GM21529 (cell line): ENCODE results near the gene ARPP19.
A peak's percentile ranks its signal among the peaks of the same experiment; 100 is the strongest.
"Not testable (repeated sequence)": the region's sequence is repeated elsewhere in the genome, so short reads cannot be mapped to it uniquely, and the experiment has no call there.

Source experiments
- ATAC-seq: cut with Tn5 transposase; IDR thresholded peaks from one replicate; pipeline ENCODE4 v1.9.1; 2021; ENCODE audit not compliant: unreplicated experiment

Gene ARPP19

DNA sequence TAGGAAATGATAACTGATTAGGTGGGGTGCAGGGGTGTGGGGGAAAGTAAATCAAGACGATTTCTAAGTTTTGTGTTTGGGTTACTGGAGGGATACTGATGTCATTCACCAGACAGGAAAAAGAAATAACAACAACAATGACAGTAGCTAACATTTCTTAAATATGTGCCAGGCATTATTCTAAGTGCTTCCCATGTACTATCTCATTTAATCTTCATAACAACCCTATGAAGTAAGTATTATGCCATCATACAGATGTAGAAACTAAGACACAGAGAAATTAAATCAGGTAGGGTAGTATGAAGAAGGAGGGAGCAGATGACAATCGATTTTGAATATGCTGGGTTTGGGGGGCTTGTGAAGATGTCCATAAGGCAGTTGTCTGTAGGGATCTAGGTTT lies 53.5 kb downstream of the ARPP19 start:
- ATAC-seq = no peak

DNA sequence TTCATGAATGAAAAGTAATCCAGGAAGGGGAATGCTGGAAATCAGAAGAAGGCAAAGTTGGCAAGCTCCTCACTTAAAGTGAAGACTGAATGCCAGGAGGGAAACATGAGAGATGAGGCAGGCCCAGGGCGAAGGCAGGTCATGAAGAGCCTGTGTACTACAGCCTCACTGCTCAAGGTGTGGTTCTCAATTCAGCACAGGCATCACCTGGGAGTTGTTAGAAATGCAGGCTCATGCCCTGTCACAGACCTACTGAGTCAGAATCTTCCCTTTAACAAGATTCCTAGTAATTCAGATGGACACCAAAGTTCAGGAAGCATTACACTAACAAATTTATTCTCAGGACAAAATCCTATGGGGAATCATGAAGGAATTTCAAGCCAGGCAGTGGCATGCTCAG lies 54.3 kb downstream of the ARPP19 start:
- no peak for ATAC-seq

DNA sequence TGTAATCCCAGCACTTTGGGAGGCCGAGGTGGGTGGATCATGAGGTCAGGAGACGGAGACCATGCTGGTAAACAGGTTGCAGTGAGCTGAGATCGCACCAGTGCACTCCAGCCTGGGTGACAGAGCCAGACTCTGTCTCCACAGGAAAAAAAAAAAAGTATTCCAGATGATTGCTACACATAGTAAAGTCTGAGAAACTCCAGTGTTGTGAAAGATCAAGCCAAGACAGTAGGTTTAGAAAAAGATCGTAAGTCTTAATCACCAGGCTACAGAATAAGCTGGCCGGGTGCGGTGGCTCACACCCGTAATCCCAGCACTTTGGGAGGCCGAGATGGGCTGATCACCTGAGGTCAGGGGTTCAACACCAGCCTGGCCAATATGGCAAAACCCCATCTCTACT lies 56.0 kb downstream of the ARPP19 start:
- not testable (repeated sequence) for ATAC-seq

DNA sequence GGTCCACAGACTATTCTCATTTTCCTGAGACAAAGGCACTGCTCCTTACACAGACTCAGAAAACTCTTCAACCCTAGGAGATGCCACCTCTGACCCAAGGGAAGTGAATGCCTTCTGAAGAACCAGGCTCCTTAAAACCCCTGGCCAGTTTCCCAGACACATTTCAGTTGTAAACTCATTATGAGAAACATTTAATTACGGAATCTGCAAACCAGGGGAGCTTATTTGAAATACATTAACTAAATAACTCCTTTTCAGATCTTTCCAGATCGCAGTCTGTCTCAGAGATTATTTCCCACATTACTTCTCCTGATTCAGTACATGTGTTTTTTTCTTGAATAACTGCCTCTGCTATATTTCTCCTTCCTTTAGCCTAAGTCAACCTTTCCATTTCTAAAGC lies 57.7 kb downstream of the ARPP19 start:
- ATAC-seq = no peak

DNA sequence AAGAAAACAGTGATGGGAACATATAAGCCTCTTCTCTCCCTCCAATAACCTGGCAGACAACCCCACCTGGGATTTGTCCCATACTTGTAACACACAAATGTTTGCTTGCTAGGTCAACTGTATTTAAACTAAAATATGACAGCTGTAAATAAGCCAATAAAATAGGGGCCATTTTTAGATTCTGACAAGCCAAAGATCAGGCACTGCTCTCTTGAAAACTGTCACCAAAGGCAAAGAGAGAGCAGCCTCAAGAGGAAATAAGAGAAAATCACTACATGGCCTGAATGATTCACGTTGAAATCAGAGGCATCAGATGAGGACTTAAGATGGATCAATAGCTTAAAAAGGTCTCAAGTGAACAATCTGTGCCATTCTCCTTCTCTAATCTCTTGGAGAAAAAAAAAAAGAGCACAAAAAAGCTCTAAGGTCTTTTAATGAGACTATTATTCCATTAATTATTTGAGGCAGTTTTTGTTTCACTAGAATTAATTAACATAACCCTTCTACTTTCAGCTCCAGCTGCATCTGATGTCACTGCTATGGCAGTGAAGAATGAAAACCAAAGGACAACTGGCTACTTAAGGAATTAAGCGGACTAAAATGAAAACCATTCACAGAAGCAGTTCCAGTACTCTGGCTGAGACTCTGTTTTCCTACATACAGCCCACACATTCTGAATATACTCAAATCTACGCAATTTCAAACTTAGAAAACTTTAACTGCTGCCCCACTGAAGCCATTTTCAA lies 59.2 kb downstream of the ARPP19 start:
- no peak for ATAC-seq

DNA sequence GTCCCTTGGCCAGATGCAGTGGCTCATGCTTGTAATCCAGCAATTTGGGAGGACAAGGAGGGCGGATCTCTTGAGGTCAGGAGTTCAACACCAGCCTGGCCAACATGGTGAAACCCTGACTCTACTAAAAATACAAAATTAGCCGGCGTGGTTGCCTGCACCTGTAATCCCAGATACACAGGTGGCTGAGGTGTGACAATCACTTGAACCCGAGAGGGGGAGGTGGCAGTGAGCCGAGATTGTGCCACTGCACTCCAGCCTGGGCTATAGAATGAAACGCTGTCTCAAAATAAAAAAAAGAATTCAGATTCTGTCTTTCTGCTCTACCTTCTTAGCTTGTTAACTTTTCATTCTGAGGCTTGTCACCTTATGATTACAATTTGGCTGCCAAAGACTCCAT lies 62.3 kb downstream of the ARPP19 start:
- ATAC-seq = no peak

DNA sequence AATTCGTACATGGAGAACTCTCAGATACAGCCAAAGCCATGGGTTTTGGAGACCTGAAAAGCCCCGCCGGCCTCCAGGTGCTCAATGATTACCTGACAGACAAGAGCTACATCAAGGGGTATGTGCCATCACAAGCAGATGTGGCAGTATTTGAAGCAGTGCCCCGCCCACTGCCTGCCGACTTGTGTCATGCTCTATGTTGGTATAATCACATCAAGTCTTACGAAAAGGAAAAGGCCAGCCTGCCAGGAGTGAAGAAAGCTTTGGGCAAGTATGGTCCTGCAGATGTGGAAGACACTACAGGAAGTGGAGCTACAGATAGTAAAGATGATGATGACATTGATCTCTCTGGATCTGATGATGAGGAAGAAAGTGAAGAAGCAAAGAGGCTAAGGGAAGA lies 63.7 kb downstream of the ARPP19 start:
- ATAC-seq = no peak

DNA sequence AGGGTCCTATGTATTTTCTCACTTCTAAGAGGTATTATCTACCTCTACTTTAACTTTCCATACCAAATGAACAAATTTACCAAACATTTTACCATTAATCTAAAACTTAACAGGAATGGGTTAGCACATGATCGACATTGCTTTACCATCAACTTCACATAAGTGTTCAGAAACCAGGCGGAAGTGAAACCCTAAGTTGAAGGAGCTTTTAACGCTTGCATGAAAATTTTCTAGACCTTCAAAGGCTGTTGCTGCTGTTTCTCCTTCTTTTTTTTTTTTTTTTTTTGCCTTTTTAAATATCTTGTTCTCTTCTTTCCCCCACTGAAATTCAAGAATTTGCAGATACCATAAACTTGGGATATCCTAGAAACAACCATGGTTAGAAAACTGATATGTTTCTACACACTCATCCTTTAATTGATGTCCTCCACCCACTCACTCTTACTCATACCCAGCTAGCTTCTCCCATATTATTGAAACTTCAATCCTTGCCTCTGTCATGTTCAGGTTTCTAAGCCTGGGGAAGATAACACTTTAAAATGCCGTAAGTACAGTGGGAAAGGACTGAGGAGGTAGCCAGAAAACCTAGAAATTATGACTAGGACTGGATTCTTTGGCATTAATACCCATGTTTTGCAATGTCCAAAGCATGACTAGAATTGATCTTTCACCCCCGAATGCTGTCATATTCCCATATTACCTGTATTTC lies 64.9 kb downstream of the ARPP19 start:
- ATAC-seq = peak; percentile 83

DNA sequence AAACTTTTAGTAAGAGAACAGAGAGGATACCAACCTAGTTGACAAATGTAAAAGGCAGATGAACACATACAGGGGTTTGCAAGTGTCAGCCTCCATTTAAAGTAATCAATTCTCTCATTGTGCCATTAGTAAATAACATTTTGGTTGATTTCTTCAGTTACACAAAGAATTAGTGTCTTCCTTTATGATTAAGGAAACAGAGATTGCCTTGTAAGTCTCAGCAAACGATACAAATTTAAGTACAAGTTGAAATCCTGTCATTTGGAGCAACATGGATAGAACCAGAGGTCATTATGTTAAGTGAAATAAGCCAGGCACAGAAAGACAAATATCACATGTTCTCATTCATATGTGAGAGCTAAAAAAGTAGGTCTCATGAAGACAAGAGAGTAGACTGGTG lies 66.2 kb downstream of the ARPP19 start:
- ATAC-seq = no peak

DNA sequence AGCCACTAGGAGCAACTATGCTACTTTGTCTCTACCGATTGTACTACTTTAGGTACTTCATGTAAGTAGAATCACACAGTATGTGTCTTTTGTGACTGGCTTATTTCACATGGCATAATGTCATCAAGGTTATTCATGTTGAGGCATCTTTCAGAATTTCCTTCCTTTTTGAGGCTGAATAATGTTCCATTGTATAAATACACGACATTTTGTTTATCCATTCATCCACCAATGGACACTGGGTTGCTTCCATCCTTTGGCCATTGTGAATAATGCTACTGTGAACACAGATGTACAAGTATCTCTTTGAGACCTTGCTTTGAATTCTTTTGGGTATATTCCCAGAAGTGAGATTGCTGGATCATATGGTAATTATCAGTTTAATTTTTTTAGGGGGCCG lies 69.3 kb downstream of the ARPP19 start:
- no peak for ATAC-seq

DNA sequence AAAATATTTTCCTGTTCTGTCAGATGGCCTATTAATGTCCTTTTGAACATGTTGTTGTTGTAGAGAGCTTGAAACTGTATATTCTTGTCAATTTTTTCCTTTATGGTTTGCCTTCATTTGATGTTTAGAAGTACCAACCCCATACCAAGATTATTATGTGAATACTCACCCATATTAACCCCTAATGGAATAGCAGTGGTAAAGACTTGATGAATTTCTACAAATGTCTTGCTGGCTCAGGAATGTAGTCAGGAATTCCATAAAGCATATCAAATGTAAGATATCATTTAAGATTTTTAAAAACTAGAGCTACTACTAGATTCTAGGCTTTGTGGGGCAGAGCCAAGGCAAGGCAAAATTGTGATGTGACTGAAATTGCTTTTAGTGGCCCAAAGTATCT lies 70.1 kb downstream of the ARPP19 start:
- ATAC-seq = no peak
